Forelimb muscle (tissue), 1 donor: ENCODE results near the gene ZPBP2. TPM values are rescaled to one million over a fixed set of nuclear protein-coding genes. Genes with fewer than 3 reads are reported as not detected.

Source experiments
- DNase-seq: peaks from one replicate; pipeline ENCODE4 v3.0.0-alpha.2; 2013; ENCODE audit warnings: low read depth
- polyA plus RNA-seq: library from polyadenylated mRNA; unstranded; fragments of 120-200 nt; gene quantifications from one replicate; pipeline ENCODE4 v1.2.1, GENCODE V29; 2013; ENCODE audit not compliant: insufficient read length

ZPBP2 gene
- polyA plus RNA-seq, 1 donor: not detected

DNA sequence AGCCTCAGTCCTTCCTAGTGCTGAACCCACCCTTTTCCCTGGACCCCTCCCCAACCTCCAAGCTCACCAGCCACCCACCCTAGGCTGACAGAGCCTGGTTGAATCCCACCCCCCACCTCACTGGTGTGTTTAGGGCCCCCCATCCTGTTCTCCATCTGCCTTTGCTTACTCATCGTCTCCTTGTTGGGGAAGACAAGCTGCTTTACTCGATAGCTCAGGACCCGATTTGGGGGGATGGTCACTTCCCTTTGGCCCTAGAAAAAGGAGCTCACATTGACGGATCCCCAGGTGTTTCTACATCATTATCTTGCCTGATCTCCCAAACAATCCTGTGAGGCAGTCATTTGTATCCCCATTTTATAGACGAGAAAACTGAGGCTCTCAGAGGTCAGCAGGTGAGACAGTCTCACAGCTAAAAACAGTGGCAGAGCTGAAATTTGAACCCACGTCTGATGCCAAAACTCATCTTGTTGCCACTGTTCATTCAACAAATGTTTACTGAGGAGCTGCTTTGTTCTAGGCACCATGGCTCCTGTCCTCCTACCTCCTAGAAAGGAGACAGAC lies 40.9 kb downstream of the ZPBP2 start:
- DNase-seq: no peak

DNA sequence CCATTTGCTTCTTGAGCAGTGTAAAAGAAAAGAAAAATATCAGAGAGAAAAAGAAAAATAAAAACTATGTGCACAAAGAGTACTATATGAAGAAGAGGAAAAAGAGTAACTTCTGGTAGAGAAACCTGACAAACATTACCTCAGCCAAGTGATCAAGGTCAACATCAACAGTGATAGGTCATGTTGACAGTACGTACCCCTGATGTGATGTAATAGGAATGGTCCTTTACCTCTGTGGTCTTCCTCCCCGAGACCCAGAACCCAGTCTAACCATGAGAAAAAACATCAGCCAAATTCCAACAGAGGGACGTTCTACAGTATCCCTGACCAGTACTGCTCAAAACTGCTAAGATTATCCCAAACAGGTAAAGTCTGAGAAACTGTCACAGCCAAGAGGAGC lies 46.0 kb downstream of the ZPBP2 start:
- DNase-seq: no peak

DNA sequence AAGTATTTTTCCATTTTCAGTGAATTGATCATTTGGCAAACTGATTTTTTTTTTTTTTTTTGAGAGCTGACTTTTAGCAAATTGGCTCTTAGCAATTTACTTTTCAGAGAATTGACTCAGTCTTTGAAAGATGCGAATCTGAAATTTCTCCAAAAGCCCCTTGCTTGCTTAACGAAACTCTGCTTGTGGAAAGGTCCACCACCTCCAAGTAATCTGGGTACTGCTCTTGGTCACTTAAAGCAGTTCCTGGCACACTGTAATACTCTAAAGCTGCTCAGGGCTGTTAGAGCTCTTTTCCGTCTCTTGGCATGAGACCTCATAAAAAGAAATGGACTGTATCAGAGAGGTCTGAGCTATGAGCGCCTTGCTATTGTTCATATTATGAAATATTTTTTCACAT lies 47.6 kb downstream of the ZPBP2 start:
- DNase-seq: no peak

DNA sequence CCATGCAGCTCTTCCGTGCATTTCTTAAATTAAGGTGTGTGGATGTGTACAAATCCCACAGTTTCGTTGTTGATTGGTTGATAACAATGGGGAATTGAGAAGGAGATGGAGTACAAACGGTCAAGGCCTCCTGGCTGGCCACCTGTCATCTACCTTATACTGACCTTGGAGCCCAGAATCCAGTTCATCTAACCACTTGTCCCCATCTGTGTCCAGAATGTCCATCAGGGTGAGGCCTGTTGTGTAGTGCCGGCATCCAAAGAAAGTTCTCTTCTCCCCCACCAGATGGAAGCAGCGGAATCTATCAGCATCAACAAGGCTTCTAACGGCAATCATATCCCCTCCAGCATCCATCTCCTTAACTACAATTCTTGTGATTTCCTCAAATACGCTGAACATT lies 48.9 kb downstream of the ZPBP2 start:
- no peak for DNase-seq

DNA sequence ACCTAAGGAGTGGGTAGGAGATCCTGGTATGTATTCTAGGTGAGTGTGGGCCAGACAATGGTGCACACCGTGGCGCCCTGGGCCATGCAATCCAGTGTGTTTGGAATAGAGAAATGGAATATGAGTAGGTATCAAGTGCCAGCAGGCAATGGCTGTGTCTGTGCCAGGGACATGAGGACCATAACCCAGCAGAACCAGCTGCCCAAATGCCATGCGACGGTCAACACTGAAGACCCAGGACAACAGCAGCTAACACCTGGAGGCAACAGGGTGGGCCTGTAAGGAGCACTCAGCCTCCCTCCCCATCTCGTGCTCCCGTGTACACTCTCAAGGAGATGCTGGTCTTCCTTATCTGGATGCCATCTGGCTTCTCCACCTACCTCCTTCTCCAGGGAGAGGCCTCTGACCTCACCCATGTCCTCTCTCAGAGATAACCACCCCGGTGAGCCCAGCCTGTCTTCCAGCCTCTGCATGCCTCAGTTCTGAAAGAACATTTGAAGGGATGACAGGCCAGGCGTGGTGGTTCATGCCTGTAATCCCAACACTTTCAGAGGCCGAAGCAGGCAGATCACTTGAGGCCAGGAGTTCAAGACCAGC lies 51.2 kb downstream of the ZPBP2 start:
- DNase-seq: no peak

DNA sequence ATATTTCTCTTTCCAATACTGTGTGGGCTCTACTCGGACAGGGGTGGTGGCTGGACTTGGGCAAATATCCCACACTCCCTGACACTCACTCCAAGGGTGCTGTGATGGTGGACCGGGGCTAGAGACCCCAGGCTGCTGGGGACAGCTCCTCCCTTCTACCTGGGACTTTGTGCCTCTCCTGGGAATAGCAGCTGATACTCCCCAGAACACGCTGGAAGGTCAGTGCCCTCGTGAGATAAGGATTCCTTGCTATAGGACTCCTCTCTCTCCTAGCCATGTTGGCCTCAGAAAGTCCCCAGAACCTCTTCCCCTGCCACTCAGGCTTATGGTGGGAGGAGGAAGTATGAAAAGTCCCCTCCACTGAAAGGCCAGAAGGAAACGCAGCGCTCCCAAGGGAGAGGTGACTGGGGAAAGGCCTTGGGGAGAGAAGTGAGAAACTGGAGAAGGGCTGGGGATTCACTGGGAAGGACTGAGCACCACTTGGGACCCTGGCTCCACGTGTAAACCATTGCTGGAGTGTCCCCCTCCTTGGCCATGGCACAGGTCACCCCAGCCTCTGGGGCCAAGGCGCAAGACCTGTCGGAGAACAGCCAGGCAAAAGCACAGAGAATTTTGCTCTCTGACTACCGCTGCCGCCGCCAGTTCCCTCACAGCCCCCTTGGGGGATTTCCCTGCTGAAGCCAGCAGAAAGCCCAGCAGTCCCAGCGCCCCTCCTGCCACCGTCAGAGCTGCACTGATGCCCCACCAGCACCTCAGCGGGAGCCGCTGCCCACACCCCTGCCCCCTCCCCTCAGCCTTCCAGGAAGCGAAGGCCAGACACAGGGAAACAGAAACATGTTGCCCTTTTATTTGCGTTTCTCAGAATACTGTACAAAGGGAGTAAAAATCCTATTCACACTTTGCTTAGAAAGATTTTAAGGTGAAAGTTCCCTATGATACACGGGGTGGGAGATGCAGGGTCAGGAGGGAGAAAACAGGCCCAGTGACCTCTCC lies 52.5 kb downstream of the ZPBP2 start:
- DNase-seq: no peak

DNA sequence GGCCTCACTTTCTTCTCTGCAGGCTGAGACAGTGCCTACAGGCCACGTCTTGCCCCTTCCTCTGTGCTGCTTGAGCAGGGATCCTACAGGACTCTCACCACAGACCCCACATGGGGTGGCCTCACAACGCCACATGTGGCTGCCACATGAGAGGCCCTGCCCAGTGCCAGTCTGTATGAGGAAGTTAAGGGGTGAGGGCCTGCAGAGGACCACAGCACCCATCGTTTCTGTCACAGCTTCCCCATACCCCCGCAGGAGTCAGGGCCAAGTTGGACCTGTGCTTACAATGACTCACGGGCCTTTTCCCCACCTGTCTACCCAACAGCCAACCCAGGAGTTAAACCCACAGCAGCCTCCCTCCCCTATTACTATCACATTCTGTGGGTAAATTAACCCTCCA lies 53.3 kb downstream of the ZPBP2 start:
- DNase-seq: no peak

DNA sequence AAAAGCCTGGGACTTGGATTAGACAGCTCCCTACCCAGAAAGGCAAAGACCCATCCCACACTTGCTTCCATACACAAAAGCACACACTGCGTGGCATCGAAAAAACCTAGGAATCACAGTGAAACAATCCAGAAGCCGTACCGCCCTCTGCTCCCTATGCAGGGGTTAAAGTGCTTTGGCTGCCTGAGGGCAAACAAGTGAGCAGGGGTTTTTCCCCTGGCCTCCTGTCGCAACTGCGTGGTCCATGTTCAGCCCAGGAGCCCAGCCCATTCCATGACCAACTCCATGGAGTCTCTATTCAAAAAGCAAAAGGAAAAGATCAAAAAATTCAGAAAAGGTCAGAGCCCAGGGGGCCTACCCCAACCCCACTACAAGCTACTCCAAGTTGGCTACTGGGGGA lies 54.0 kb downstream of the ZPBP2 start:
- no peak for DNase-seq

DNA sequence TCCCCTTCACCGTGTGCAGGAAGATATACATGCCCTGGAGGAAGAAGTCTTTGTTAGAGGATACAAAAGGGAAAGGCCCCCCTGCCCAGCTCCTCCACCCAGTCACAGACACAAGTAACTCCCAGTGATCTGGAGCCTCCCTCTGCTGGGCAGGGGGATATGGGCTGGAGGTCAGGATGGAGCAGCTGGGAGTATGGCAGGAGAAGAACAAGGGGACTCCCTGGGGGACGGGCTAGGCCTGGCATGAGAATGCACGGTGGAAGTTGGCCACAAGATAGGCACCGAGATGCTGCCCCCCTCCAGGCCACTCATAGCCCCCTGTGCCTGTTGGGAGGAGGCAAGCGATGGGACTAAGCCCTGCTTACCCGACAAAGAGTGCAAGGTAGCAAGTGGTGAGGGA lies 55.2 kb downstream of the ZPBP2 start:
- DNase-seq: no peak

DNA sequence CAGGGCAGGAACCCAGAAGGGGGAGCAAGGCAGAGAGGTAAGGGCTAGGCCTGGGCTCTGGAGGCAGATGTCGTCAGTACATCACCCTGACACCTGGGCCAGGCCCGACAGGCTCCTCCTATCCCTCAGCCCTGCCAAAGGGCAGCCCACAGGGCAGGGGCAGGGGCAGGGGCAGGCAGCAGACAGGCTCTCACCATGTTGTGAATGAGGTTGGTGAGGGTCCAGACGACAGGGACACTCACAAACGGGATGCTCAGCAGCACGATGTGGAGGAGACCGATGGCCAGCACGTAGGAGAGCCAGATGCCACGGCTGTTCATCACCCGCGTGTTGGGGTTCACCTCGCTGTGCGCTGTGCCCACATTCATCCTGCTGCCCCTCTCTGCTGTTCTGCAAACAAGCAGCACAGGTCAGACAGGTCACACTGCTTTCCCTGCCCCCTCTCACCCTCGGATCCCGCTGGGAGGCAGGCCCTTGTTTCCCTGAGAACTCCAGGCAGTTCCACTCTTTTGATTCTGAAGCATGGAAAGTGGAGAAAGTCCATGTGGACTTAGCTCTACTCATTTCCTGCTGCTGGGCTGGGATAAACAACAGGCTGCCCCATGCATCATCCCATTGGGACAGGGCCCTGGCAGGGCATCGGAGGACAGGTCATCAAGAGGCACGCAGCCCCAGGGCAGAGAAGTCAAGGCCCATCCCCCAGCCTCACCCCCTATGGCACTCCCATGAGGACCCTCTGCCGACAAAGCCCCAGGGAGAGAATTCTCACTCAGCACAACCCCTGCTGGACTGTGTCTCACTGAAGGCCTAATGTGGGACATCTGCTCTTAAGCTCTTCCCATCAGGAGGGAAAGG lies 56.1 kb downstream of the ZPBP2 start:
- DNase-seq: no peak

DNA sequence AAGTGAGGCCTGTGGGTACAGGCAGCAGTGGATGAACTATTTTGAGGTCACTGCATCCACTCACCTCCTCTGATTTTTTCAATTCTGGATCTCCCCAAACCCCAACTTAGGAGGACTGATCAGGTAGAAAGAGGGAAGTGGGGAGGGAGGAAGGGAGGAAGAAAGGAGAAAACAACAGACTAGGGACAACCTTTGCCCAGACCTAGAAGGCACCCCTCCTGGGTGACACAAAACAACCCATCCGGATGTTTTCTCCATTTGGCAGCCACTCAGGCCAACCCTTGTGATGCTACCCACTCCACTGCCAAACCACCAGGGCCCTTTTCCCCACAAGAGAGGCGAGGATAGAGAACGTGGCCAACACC lies 56.7 kb downstream of the ZPBP2 start:
- no peak for DNase-seq

DNA sequence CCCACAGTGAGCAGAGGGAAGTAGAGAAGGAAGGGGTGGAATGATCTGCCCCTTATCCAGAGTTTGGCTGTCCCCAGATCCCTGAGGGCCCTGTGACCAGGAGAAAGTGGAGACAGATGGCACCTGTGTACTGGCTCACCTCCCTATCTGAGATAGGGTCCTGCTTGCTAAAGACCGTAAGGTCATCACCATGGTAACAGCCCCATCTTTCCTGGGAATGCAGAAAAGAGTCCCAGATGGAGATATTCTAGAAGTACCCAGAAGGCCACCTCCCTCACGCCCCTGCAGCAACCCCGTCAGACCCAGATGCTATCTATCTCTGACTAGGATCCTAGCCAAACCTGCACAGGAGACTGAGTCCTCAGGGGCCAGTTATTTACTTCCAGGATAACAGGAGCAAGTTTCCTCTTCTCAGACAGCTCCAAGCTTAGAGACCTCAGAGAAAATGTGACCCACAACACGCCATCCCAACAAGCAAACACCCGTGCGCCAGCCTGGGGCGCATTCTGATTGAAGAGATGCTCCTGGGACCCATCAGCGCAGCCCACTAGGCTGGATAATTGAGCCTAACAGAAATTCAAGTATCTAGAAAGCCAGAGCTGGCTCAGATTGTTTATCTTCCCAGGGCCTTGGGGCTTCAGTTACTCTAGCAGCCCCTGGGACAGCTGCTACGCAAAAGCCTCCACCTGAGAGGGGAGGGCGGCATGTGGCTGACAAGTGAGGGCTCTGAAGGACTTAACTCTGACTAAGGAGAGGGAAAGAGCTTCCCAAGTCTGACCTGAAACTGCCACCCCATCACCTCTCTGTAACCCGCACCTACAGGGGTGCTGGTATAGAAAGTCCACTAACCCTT lies 57.5 kb downstream of the ZPBP2 start:
- no peak for DNase-seq

DNA sequence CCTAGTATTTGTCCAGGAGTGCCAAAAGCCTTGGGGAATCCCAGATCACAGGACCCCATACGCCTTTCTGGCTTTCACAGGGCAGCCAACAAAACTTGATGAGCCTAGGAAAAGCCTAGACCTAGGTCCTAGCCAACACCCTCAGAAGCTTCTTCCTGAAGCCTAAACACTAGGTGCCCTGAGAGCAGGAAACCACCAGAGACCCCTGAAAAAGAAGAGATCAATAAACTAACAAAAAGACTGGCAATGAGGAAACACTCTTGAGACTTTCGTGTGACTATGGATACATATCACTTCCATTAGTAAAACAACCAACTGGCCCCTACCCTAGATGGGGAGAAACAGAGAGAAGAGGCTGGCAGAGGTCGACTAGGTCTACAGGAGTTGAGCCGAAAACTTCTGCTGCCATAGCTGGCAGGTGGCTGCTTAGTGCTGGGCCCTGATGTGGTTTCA lies 58.2 kb downstream of the ZPBP2 start:
- DNase-seq: no peak

DNA sequence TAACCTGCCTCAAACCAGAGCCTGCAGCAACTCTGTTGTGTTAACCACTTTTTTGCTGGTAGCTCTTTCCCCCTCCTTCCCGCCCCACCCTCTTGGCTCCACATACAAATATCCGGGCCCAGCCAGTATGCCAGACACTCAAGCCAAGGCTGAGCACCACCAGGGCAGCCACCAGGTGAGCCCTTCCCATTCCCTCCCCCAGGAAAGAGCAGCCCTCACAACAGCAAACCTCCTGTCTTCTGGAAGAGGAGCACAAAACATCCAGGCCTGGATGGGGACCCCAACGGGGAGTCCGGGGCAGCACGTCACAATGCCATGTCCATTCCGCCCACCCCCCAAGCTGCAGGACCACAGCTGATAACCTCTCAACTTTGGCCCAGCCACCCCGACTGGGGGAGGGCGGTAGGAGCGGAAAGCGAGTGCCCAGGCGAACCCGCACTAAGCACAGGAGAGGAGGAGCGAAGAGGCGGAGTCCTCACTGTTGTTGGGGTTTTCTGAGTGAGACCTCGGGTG lies 58.6 kb downstream of the ZPBP2 start:
- DNase-seq: no peak

Other genes starting within 250 kb of the ZPBP2 start
- 1.0 TPM for gene PPP1R1B, start 241.2 kb upstream of the ZPBP2 start, polyA plus RNA-seq
- gene STARD3, start 231.1 kb upstream of the ZPBP2 start, polyA plus RNA-seq: 29.9 TPM
- gene TCAP, start 202.9 kb upstream of the ZPBP2 start, polyA plus RNA-seq: 399 TPM
- gene PNMT, start 199.7 kb upstream of the ZPBP2 start, polyA plus RNA-seq: 4.8 TPM
- 19.2 TPM for gene PGAP3, start 180.1 kb upstream of the ZPBP2 start, polyA plus RNA-seq
- gene ERBB2, start 168.1 kb upstream of the ZPBP2 start, polyA plus RNA-seq: 121 TPM
- 18.1 TPM for gene MIEN1, start 137.7 kb upstream of the ZPBP2 start, polyA plus RNA-seq
- gene GRB7, start 130.3 kb upstream of the ZPBP2 start, polyA plus RNA-seq: 0.51 TPM
- gene IKZF3, start 3.9 kb upstream of the ZPBP2 start, polyA plus RNA-seq: 0.22 TPM
- 11.6 TPM for gene GSDMB, start 50.4 kb downstream of the ZPBP2 start, polyA plus RNA-seq
- gene ORMDL3, start 59.4 kb downstream of the ZPBP2 start, polyA plus RNA-seq: 38.8 TPM
- gene LRRC3C, start 59.5 kb downstream of the ZPBP2 start, polyA plus RNA-seq: not detected
- gene GSDMA, start 94.8 kb downstream of the ZPBP2 start, polyA plus RNA-seq: 0.16 TPM
- 92.0 TPM for gene PSMD3, start 112.6 kb downstream of the ZPBP2 start, polyA plus RNA-seq
- gene CSF3, start 147.2 kb downstream of the ZPBP2 start, polyA plus RNA-seq: 0.14 TPM
- 71.8 TPM for gene MED24, start 186.2 kb downstream of the ZPBP2 start, polyA plus RNA-seq
- gene THRA, start 194.8 kb downstream of the ZPBP2 start, polyA plus RNA-seq: 72.2 TPM
- gene NR1D1, start 232.4 kb downstream of the ZPBP2 start, polyA plus RNA-seq: 5.7 TPM